ENCODE measurements around the gene TULP4. TPM values are rescaled to one million over a fixed set of nuclear protein-coding genes. Genes with fewer than 3 reads are reported as not detected.

The TULP4 gene
- total and polyA plus RNA-seq, 2 of the 8 experiments (the other 6 are each of a cell fraction or from before 2014, with no cell fraction given) = 7.7 to 51.6 TPM

DNA sequence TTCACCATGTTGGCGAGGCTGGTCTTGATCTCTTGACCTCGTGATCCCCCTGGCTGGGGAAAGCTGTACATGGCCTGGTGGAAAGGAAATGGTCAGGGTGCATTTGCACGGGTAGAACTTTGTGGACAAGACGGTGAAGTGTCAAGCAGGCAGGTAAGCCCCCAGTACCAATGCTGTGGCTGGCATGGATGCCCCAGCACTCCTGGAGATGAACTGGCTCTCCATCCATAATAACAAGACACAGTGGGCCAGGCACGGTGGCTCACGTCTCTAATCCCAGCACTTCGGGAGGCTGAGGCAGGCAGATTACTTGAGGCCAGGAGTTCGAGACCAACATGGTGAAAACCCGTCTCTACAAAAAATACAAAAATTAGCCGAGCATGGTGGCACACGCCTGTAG, 210.4 kb downstream of the TULP4 start (continued):
- TF ChIP-seq, protein P1, sequence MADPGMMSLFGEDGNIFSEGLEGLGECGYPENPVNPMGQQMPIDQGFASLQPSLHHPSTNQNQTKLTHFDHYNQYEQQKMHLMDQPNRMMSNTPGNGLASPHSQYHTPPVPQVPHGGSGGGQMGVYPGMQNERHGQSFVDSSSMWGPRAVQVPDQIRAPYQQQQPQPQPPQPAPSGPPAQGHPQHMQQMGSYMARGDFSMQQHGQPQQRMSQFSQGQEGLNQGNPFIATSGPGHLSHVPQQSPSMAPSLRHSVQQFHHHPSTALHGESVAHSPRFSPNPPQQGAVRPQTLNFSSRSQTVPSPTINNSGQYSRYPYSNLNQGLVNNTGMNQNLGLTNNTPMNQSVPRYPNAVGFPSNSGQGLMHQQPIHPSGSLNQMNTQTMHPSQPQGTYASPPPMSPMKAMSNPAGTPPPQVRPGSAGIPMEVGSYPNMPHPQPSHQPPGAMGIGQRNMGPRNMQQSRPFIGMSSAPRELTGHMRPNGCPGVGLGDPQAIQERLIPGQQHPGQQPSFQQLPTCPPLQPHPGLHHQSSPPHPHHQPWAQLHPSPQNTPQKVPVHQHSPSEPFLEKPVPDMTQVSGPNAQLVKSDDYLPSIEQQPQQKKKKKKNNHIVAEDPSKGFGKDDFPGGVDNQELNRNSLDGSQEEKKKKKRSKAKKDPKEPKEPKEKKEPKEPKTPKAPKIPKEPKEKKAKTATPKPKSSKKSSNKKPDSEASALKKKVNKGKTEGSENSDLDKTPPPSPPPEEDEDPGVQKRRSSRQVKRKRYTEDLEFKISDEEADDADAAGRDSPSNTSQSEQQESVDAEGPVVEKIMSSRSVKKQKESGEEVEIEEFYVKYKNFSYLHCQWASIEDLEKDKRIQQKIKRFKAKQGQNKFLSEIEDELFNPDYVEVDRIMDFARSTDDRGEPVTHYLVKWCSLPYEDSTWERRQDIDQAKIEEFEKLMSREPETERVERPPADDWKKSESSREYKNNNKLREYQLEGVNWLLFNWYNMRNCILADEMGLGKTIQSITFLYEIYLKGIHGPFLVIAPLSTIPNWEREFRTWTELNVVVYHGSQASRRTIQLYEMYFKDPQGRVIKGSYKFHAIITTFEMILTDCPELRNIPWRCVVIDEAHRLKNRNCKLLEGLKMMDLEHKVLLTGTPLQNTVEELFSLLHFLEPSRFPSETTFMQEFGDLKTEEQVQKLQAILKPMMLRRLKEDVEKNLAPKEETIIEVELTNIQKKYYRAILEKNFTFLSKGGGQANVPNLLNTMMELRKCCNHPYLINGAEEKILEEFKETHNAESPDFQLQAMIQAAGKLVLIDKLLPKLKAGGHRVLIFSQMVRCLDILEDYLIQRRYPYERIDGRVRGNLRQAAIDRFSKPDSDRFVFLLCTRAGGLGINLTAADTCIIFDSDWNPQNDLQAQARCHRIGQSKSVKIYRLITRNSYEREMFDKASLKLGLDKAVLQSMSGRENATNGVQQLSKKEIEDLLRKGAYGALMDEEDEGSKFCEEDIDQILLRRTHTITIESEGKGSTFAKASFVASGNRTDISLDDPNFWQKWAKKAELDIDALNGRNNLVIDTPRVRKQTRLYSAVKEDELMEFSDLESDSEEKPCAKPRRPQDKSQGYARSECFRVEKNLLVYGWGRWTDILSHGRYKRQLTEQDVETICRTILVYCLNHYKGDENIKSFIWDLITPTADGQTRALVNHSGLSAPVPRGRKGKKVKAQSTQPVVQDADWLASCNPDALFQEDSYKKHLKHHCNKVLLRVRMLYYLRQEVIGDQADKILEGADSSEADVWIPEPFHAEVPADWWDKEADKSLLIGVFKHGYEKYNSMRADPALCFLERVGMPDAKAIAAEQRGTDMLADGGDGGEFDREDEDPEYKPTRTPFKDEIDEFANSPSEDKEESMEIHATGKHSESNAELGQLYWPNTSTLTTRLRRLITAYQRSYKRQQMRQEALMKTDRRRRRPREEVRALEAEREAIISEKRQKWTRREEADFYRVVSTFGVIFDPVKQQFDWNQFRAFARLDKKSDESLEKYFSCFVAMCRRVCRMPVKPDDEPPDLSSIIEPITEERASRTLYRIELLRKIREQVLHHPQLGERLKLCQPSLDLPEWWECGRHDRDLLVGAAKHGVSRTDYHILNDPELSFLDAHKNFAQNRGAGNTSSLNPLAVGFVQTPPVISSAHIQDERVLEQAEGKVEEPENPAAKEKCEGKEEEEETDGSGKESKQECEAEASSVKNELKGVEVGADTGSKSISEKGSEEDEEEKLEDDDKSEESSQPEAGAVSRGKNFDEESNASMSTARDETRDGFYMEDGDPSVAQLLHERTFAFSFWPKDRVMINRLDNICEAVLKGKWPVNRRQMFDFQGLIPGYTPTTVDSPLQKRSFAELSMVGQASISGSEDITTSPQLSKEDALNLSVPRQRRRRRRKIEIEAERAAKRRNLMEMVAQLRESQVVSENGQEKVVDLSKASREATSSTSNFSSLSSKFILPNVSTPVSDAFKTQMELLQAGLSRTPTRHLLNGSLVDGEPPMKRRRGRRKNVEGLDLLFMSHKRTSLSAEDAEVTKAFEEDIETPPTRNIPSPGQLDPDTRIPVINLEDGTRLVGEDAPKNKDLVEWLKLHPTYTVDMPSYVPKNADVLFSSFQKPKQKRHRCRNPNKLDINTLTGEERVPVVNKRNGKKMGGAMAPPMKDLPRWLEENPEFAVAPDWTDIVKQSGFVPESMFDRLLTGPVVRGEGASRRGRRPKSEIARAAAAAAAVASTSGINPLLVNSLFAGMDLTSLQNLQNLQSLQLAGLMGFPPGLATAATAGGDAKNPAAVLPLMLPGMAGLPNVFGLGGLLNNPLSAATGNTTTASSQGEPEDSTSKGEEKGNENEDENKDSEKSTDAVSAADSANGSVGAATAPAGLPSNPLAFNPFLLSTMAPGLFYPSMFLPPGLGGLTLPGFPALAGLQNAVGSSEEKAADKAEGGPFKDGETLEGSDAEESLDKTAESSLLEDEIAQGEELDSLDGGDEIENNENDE (IDR thresholded peaks at IDR 0.05; ENCODE audit: insufficient replicate concordance, low read length) = no peak
- TF ChIP-seq SRF (IDR thresholded peaks at IDR 0.05; ENCODE audit: low read depth, low read length) = no peak
- no peak for TF ChIP-seq SUZ12 (IDR thresholded peaks at IDR 0.05; ENCODE audit: low read length)
- TF ChIP-seq TAF7 (optimal IDR thresholded peaks at IDR 0.05; ENCODE audit: borderline replicate concordance, low read depth, low read length) = no peak
- TF ChIP-seq RBBP5 (IDR thresholded peaks at IDR 0.05; ENCODE audit: borderline replicate concordance, low read depth, low read length) = no peak
- no peak for TF ChIP-seq CREB1 (IDR thresholded peaks at IDR 0.05)
- TF ChIP-seq ASH2L (IDR thresholded peaks at IDR 0.05; ENCODE audit: low read length) = no peak
